AG04450 (cell line): ENCODE measurements around the gene MS4A18. TPM values are rescaled to one million over a fixed set of nuclear protein-coding genes. Genes with fewer than 3 reads are reported as not detected.

ENCODE experiments used
- CTCF ChIA-PET: fragments of 300-600, 350-600 bp; formaldehyde crosslinking; extraction: SDS; loops from one replicate; lab custom pipeline; 2022; ENCODE audit warnings: antibody characterized with exemption, inconsistent platforms; lab: Charles Lee
- POLR2A ChIA-PET: fragments of 350-600 bp; formaldehyde crosslinking; extraction: SDS; loops from one replicate; lab custom pipeline; 2021; ENCODE audit warnings: antibody characterized with exemption, inconsistent platforms; lab: Yijun Ruan, JAX
- DNase-seq: peaks from one replicate; pipeline ENCODE4 v3.0.0-alpha.2; 2011; ENCODE audit warnings: low read depth, low spot score
- H3K27ac ChIP-seq: one replicate; pipeline ENCODE4 v1.5.1; 2012; ENCODE audit warnings: low read depth, low read length, control low read depth
- H3K27me3 ChIP-seq: one replicate; pipeline ENCODE4 v1.6.0; 2012; ENCODE audit warnings: low read length; ENCODE audit not compliant: control insufficient read depth, insufficient read depth
- H3K4me3 ChIP-seq: 2 replicates; pipeline ENCODE4 v1.5.1; 2011; ENCODE audit warnings: mild to moderate bottlenecking, low read depth, low read length, control low read depth
- H3K9me3 ChIP-seq: 2 replicates; pipeline ENCODE4 v1.5.1; 2012; ENCODE audit warnings: low read length; ENCODE audit not compliant: control insufficient read depth, insufficient read depth
- CTCF ChIP-seq: IDR thresholded peaks from 2 replicates; pipeline ENCODE4 v1.5.1; 2011; ENCODE audit warnings: low read depth, low read length, control low read depth, inconsistent platforms
- polyA plus RNA-seq: library from polyadenylated mRNA; depleted of rRNA; stranded (reverse); fragments of >200 nt; gene quantifications from 2 replicates; pipeline ENCODE4 v1.2.3, GENCODE V29; 2011

MS4A18 gene
- polyA plus RNA-seq, 1 experiment = not detected

- TF ChIP-seq CTCF = no peak
- no peak overlapping the region for H3K4me3 ChIP-seq
- no peaks in the 10 kb centered on the region for H3K9me3 ChIP-seq
- peaks cover 6% of the 10 kb centered on the region for H3K27me3 ChIP-seq
- CTCF ChIA-PET = interaction anchor here (4.3 kb wide), 1 partner anchor 8 kb away, joined by 28 read pairs; no protein-coding TSS in a partner anchor
- H3K27ac ChIP-seq = no peak overlapping the region
- no peak for DNase-seq
- POLR2A ChIA-PET = no interaction called here
Measured at GRCh38 chr11:60783911-60784310, 59.4 kb downstream of the MS4A18 start.

GRCh38 chr11:60785136-60785535 is 60.6 kb downstream of the MS4A18 start, which contains the start of gene MS4A10:
Gene MS4A10 (plus strand): TSS chr11:60785333. CDS start chr11:60790336, 5,003 bp downstream.
- POLR2A ChIA-PET = no interaction called here
- Histone ChIP-seq H3K9me3 (no peaks in the 10 kb centered on the region), H3K4me3 (no peak within 1 kb of the TSS), H3K27ac (no peak within 1 kb of the TSS), H3K27me3 (peaks cover 10% of the 10 kb centered on the region)
- no peak for TF ChIP-seq CTCF
- no peak for DNase-seq
- CTCF ChIA-PET = interaction anchor here (0.9 to 4.3 kb wide), 4 partner anchors 9 to 114 kb away, joined by 3 to 28 read pairs (median 4); no protein-coding TSS in a partner anchor

GRCh38 chr11:60785806-60786361 is 61.4 kb downstream of the MS4A18 start:
- Histone ChIP-seq H3K27me3 (peaks cover 10% of the 10 kb centered on the region), H3K9me3 (no peaks in the 10 kb centered on the region), H3K4me3 (no peak overlapping the region), H3K27ac (no peak overlapping the region)
- DNase-seq = no peak
- no peak for TF ChIP-seq CTCF
- POLR2A ChIA-PET = no interaction called here
- CTCF ChIA-PET = interaction anchor here (0.9 to 4.3 kb wide), 5 partner anchors 10 to 113 kb away, joined by 3 to 28 read pairs (median 3); no protein-coding TSS in a partner anchor

- no peak for TF ChIP-seq CTCF
- CTCF ChIA-PET = interaction anchor here (0.9 to 4.3 kb wide), 3 partner anchors 11 to 113 kb away, joined by 3 to 28 read pairs (median 3); no protein-coding TSS in a partner anchor
- Histone ChIP-seq H3K27ac (no peak overlapping the region), H3K9me3 (peaks cover 3% of the 10 kb centered on the region; the same call in 1 of the 2 replicates), H3K4me3 (no peak overlapping the region), H3K27me3 (peaks cover 7% of the 10 kb centered on the region)
- POLR2A ChIA-PET = no interaction called here
- DNase-seq = peak; percentile 38
Measured at GRCh38 chr11:60786811-60787567, 62.5 kb downstream of the MS4A18 start.
